H9 (cell line): ENCODE data around the gene CDR2L. TPM values are rescaled to one million over a fixed set of nuclear protein-coding genes. Genes with fewer than 3 reads are reported as not detected.
A peak's percentile ranks its signal among the peaks of the same experiment; 100 is the strongest.

ENCODE experiments used
- DNase-seq: peaks from one replicate; pipeline ENCODE4 v3.0.0-alpha.2; 2017
- H2AFZ ChIP-seq: one replicate; pipeline ENCODE4 v1.6.1; 2013; ENCODE audit warnings: mild to moderate bottlenecking, low read length, control low read depth, moderate library complexity
- H2AK5ac ChIP-seq: 2 replicates; pipeline ENCODE4 v1.6.1; 2013; ENCODE audit warnings: low read length, control low read depth, mixed read lengths; ENCODE audit not compliant: insufficient read length
- H2BK120ac ChIP-seq: one replicate; pipeline ENCODE4 v1.6.1; 2013; ENCODE audit warnings: low read depth, mild to moderate bottlenecking, low read length, control low read depth, inconsistent platforms; ENCODE audit not compliant: poor library complexity, severe bottlenecking
- H2BK12ac ChIP-seq: 2 replicates; pipeline ENCODE4 v1.6.1; 2013; ENCODE audit warnings: low read length, control low read depth, mixed read lengths, low read depth; ENCODE audit not compliant: insufficient read length
- H2BK15ac ChIP-seq: 2 replicates; pipeline ENCODE4 v1.6.1; 2013; ENCODE audit warnings: low read depth, low read length, control low read depth
- H2BK20ac ChIP-seq: one replicate; pipeline ENCODE4 v1.6.1; 2013; ENCODE audit warnings: low read depth, mild to moderate bottlenecking, low read length, control low read depth, inconsistent platforms; ENCODE audit not compliant: poor library complexity, severe bottlenecking
- H2BK5ac ChIP-seq: 2 replicates; pipeline ENCODE4 v1.6.1; 2013; ENCODE audit warnings: low read length, control low read depth, mixed read lengths; ENCODE audit not compliant: insufficient read length
- H3K14ac ChIP-seq: 2 replicates; pipeline ENCODE4 v1.6.1; 2013; ENCODE audit warnings: low read length, control low read depth; ENCODE audit not compliant: insufficient read depth
- H3K18ac ChIP-seq: 2 replicates; pipeline ENCODE4 v1.6.1; 2013; ENCODE audit warnings: low read depth, mild to moderate bottlenecking, mixed read lengths, low read length, control low read depth; ENCODE audit not compliant: insufficient read length
- H3K23ac ChIP-seq: 2 replicates; pipeline ENCODE4 v1.6.1; 2013; ENCODE audit warnings: low read length, control low read depth, mixed read lengths, low read depth; ENCODE audit not compliant: insufficient read length
- H3K23me2 ChIP-seq: 2 replicates; pipeline ENCODE4 v1.6.1; 2013; ENCODE audit warnings: low read depth, mild to moderate bottlenecking, mixed read lengths, low read length, control low read depth; ENCODE audit not compliant: insufficient read length, poor library complexity, severe bottlenecking
- H3K27ac ChIP-seq: 2 replicates; pipeline ENCODE4 v1.5.1; 2013; ENCODE audit warnings: low read length, control low read depth, mixed read lengths, low read depth; ENCODE audit not compliant: insufficient read length
- H3K27me3 ChIP-seq: 2 replicates; pipeline ENCODE4 v1.6.1; 2013; ENCODE audit warnings: low read length, control low read depth, inconsistent platforms; ENCODE audit not compliant: insufficient read depth
- H3K4ac ChIP-seq: 2 replicates; pipeline ENCODE4 v1.6.1; 2013; ENCODE audit warnings: low read depth, mild to moderate bottlenecking, control low read depth, inconsistent platforms, low read length, moderate library complexity
- H3K4me1 ChIP-seq: 2 replicates; pipeline ENCODE4 v1.6.1; 2013; ENCODE audit warnings: low read length, control low read depth, inconsistent platforms; ENCODE audit not compliant: insufficient read depth
- H3K4me2 ChIP-seq: 2 replicates; pipeline ENCODE4 v1.6.1; 2013; ENCODE audit warnings: low read length, control low read depth, mixed read lengths; ENCODE audit not compliant: insufficient read length, insufficient read depth
- H3K56ac ChIP-seq: 2 replicates; pipeline ENCODE4 v1.6.1; 2013; ENCODE audit warnings: low read depth, mild to moderate bottlenecking, mixed read lengths, low read length, control low read depth; ENCODE audit not compliant: insufficient read length
- H3K79me1 ChIP-seq: 2 replicates; pipeline ENCODE4 v1.6.1; 2013; ENCODE audit warnings: low read depth, mild to moderate bottlenecking, moderate library complexity, low read length, control low read depth, inconsistent platforms; ENCODE audit not compliant: insufficient read depth, poor library complexity, severe bottlenecking
- H3K79me2 ChIP-seq: 2 replicates; pipeline ENCODE4 v1.6.1; 2013; ENCODE audit warnings: low read length, control low read depth, inconsistent platforms; ENCODE audit not compliant: insufficient read depth
- H3K9ac ChIP-seq: 2 replicates; pipeline ENCODE4 v1.6.1; 2013; ENCODE audit warnings: low read length, control low read depth, mixed read lengths; ENCODE audit not compliant: insufficient read length; ENCODE audit errors: extremely low read depth
- H3K9me3 ChIP-seq: one replicate; pipeline ENCODE4 v1.6.1; 2013; ENCODE audit warnings: low read depth, low read length, inconsistent platforms; ENCODE audit not compliant: control insufficient read depth
- H3T11ph ChIP-seq: one replicate; pipeline ENCODE4 v1.6.1; 2013; ENCODE audit warnings: mild to moderate bottlenecking, low read length, control low read depth, inconsistent platforms
- H4K20me1 ChIP-seq: one replicate; pipeline ENCODE4 v1.6.1; 2013; ENCODE audit not compliant: control insufficient read depth, insufficient read length, insufficient read depth
- H4K5ac ChIP-seq: 2 replicates; pipeline ENCODE4 v1.6.1; 2013; ENCODE audit warnings: low read depth, mild to moderate bottlenecking, mixed read lengths, low read length, control low read depth; ENCODE audit not compliant: insufficient read length
- H4K8ac ChIP-seq: replicated peaks from 2 replicates; pipeline ENCODE4 v1.6.1; 2013; ENCODE audit warnings: low read length, control low read depth, mixed read lengths, low read depth; ENCODE audit not compliant: insufficient read length
- H4K91ac ChIP-seq: 2 replicates; pipeline ENCODE4 v1.6.1; 2013; ENCODE audit warnings: low read depth, mild to moderate bottlenecking, moderate library complexity, mixed read lengths, low read length, control low read depth; ENCODE audit not compliant: insufficient read length
- H3K27ac Mint-ChIP-seq, 3 experiments: 2 replicates in 2 of 3; 3 replicates in 1 of 3; pipeline ENCODE4 v1.8.0; 2020 to 2021; ENCODE audit warnings: mixed read lengths in 3 of 3, mild to moderate bottlenecking in 1 of 3, moderate library complexity in 1 of 3
- H3K27me3 Mint-ChIP-seq: 2 replicates; pipeline ENCODE4 v1.8.0; 2021; ENCODE audit warnings: low read depth, mild to moderate bottlenecking, moderate library complexity, mixed read lengths
- H3K36me3 Mint-ChIP-seq, 3 experiments: 2 replicates in 2 of 3; 3 replicates in 1 of 3; pipeline ENCODE4 v1.8.0; 2020 to 2021; ENCODE audit warnings: low read depth in 3 of 3, mixed read lengths in 3 of 3; ENCODE audit not compliant: insufficient read depth in 1 of 3
- H3K4me1 Mint-ChIP-seq, 2 experiments: 2 replicates each; pipeline ENCODE4 v1.8.0; 2020; ENCODE audit warnings: mixed read lengths in 2 of 2
- H3K4me3 Mint-ChIP-seq, 2 experiments: 2 replicates in 1 of 2; 3 replicates in 1 of 2; pipeline ENCODE4 v1.8.0; 2020 to 2021; ENCODE audit warnings: mild to moderate bottlenecking in 2 of 2, mixed read lengths in 2 of 2, moderate library complexity in 1 of 2
- H3K9me3 Mint-ChIP-seq, 2 experiments: 2 replicates in 1 of 2; 3 replicates in 1 of 2; pipeline ENCODE4 v1.8.0; 2020; ENCODE audit warnings: mild to moderate bottlenecking in 2 of 2, mixed read lengths in 2 of 2, moderate library complexity in 1 of 2
- WGBS: extraction: QIAGEN DNeasy Blood & Tissue Kit; methylation state at CpG from one replicate; pipeline ENCODE4 v1.1.7; 2013; ENCODE audit warnings: missing lambda C conversion rate, low lambda C conversion rate, mixed read lengths; ENCODE audit not compliant: insufficient read length; ENCODE audit errors: extremely low coverage; 5-methylcytosine and 5-hydroxymethylcytosine counted together
- total RNA-seq: library from RNA; stranded (reverse); gene quantifications from 2 replicates; pipeline ENCODE4 v1.2.1, GENCODE V29; 2021
- TF ChIP-seq, protein P1 (sequence below): fragments of 200-600 bp; sonication (generic); conservative IDR thresholded peaks from 3 replicates; pipeline ENCODE4 v1.8.0; 2021; ENCODE audit warnings: antibody characterized with exemption, mild to moderate bottlenecking

Gene CDR2L
- total RNA-seq, 1 experiment from 2014 or later: 23.3 TPM

- Mint-ChIP-seq H3K4me1 (peaks cover 23 to 25% of the 10 kb centered on the region in 2 experiments), H3K4me3 (peak overlapping the region; percentile 15 to 87; a peak in 4 of 5 replicates), H3K27ac (peak overlapping the region; percentile 52 to 61 (median 54); a peak in 2 of 7 replicates), H3K27me3 (peaks cover 2% of the 10 kb centered on the region), H3K9me3 (no peaks in the 10 kb centered on the region), H3K36me3 (peaks cover 0 to 8% (median 2%) of the 10 kb centered on the region in 3 experiments; a peak in 3 of 7 replicates)
- no peaks in the 10 kb centered on the region; the same call in 1 of the 2 replicates for H3K4me1 ChIP-seq
- H3K56ac ChIP-seq: no peak overlapping the region
- no peak overlapping the region for H3K9ac ChIP-seq
- H2BK5ac ChIP-seq: no peak overlapping the region
- H2AK5ac ChIP-seq: no peak overlapping the region
- H2BK120ac ChIP-seq: no peak overlapping the region
- no peak overlapping the region for H4K91ac ChIP-seq
- H4K8ac ChIP-seq: no peak overlapping the region
- TF ChIP-seq, protein P1, sequence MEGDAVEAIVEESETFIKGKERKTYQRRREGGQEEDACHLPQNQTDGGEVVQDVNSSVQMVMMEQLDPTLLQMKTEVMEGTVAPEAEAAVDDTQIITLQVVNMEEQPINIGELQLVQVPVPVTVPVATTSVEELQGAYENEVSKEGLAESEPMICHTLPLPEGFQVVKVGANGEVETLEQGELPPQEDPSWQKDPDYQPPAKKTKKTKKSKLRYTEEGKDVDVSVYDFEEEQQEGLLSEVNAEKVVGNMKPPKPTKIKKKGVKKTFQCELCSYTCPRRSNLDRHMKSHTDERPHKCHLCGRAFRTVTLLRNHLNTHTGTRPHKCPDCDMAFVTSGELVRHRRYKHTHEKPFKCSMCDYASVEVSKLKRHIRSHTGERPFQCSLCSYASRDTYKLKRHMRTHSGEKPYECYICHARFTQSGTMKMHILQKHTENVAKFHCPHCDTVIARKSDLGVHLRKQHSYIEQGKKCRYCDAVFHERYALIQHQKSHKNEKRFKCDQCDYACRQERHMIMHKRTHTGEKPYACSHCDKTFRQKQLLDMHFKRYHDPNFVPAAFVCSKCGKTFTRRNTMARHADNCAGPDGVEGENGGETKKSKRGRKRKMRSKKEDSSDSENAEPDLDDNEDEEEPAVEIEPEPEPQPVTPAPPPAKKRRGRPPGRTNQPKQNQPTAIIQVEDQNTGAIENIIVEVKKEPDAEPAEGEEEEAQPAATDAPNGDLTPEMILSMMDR: no peak
- H4K20me1 ChIP-seq: no peaks in the 10 kb centered on the region
- no peaks in the 10 kb centered on the region for H3K79me2 ChIP-seq
- H3K79me1 ChIP-seq: no peaks in the 10 kb centered on the region
- no peak overlapping the region for H3K27ac ChIP-seq
- no peak overlapping the region for H3K4me2 ChIP-seq
- no peak overlapping the region for H4K5ac ChIP-seq
- H2AFZ ChIP-seq: no peak overlapping the region
- no peak overlapping the region for H3K23ac ChIP-seq
- no peak overlapping the region for H3K18ac ChIP-seq
- no peaks in the 10 kb centered on the region for H3K27me3 ChIP-seq
- H3K9me3 ChIP-seq: no peaks in the 10 kb centered on the region
- no CpG with 5 or more reads among the region's 8 CpGs for WGBS
- H2BK12ac ChIP-seq: no peak overlapping the region
- peak; percentile 75 for DNase-seq
- H2BK20ac ChIP-seq: no peak overlapping the region
- no peak overlapping the region for H3K14ac ChIP-seq
- no peak overlapping the region for H3T11ph ChIP-seq
- H2BK15ac ChIP-seq: no peak overlapping the region
- H3K23me2 ChIP-seq: peaks cover 10% of the 10 kb centered on the region
- H3K4ac ChIP-seq: no peak overlapping the region
These were observed 23.4 kb downstream of the CDR2L start for GRCh38 chr17:75010683-75011400.
